Measurements from ENCODE around the gene C4BPA.
A peak's percentile ranks its signal among the peaks of the same experiment; 100 is the strongest.

C4BPA gene

DNA sequence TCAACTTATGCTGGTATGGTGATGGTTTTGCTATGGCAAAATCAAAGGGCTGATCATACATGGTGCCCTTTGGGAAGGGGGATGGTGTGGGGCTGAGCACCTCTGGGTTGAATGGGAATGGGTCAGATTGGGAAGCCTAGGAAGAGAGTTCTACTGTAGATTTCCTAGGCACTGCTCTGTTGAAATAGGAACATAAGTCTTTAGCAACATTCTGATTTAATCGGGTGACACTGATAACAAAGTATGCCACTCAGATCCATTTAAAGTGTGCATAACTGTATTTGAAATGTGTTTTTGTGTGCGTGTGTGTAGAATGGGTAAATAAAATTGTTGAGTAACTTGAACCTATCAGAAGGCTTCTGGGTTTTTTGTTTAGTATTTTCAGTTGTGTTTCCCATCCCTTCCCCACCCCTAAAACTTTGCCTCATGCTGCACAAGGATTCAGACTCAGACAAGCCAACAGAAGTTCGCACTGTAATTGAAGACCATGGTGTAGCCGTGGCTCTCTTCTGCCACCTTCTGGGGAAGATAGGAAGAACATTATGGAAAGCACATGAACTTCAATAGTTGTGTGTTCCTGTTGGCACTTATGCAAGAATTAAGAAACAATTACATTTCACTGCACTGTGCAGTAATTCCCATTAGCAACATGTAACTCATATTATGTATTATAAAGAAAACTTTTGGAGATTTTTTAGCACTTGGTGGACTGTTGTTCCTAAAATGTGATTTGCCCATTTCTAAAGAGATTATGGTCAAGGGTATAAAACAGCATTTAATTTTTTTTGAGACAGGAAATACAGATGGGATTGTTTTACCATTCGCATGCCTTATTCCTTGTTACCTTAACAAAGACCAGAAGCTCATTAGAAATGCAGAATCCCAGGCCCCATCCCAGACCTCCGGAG lies 26.3 kb upstream of the C4BPA start:
- DNase-seq = peak; percentile 35

DNA sequence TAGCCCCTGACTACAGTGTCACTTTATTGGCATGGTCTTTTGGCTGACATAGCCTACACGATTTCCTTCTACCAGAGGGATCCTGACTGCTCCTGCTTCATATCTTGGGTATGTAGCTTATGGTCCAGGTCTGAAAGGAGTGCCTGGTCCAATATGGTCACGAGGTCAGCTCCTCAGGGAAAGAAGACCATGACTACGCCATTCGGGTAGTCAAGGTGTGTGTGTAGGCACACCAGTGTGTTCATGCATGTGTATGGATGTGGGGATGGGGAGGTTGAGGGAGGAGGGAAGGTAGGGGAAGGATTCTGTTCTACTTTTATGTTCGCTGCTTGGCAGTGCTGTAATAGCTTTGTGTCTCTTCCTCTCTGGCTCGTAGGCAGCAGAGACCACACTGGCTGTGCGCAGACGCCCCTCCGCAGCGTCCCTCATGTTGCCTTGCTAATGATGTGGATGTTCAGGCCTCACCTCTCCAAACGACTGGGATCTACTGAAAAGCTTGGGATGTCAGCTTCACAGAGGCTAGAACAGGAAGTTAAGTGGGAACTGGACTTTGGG lies 25.4 kb upstream of the C4BPA start:
- DNase-seq = no peak

DNA sequence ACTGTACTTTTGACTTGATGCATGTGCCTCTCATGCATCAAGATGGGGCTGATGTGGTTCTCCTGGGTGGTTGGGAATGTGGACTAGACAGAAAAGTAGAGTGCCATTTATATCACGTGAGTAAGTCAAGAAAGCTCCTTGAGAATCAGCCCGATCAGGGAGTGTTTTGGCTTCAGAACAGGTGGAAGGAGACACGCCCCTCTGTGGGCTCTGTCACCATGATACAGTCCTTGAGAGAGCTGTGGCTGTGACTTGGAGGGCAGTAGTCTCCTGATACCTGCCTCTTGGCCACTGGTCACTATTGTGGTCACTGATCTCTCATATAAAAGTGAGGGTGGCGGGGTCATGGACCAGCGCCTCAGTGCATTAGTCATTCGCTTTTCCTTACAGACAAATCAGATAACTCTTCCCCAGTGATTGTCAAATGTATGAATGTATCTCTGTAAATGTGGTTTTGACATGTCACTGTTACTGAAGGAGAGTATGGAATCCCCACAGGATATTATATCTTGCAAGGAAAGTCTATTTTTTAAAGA lies 24.3 kb upstream of the C4BPA start:
- no peak for DNase-seq

DNA sequence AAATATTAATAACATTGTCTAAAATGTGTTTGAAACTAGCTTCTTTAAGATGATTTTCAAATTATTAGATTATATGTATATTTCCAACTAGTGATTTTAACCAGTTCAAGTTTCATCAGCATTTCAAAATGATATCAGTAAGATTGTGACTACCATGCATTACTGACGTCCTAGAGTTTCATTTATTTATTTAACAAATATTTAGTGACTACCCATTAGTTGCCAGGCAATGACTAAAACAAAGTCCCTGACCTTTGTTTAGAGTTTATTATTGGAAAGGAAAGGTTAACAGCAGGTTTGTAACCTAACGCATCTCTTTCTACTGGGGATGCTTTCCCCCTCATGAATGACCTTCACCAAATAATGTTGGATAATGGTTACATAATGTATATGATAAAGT lies 22.9 kb upstream of the C4BPA start:
- no peak for DNase-seq

DNA sequence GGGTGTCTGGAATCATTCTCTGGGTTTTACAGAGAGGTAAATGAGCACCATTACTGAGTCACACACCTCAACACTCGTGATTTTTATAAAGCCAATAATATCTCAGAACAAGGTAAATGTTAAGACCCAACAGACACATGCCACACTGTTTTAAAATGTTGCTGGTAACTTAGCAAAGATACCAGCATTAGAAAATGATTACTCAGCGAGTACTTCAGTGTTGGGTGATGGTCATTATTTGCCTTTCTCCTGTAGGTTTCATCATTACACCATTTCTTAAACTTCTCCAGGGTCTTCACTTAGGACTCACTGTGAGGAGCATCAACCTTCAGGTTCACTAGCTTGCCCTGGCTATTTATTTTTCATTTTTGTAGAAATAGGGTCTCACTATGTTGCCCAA lies 22.2 kb upstream of the C4BPA start:
- no peak for DNase-seq

DNA sequence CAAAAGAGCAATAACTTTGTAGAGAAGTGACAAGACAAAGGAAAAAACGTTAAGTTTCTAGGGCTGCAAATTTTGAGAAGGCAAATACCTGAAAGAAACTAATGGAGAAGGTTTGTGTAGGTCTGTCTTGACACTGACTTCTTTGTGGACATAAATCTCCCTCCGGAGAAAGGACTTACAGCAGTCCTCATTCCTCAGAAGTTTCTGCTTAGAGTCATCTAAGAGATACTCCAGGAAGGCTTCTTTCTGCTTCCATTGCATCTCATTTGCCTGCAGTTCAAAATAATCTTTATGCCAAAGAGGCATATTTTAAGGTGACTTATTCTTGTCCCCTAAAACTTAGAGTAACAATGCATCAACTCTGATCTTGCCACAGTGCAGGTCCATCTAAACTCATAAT lies 19.8 kb upstream of the C4BPA start:
- DNase-seq = no peak

DNA sequence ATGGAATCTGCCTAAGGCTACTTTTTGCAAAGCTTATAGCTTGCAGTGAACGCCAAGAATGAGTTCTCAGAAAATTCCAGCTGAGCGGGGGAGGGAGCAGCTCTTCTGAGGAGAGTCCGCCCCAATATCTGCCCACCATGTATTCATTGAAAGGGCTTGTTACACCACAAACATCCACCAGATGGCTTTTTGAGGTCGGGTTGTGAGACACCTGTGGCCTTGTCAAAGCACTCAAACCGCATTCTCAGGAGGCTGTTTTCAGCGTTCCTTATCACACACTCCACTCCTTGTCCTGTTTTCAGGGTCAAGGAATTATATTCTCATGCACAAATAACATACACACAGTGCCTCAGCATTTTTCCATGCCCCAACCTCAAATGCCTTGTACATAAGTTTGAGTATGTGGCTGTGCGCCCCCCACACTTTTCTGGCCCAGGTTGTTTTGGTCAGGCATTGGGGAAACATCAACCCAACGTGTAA lies 19.3 kb upstream of the C4BPA start:
- peak; percentile 37 for DNase-seq

DNA sequence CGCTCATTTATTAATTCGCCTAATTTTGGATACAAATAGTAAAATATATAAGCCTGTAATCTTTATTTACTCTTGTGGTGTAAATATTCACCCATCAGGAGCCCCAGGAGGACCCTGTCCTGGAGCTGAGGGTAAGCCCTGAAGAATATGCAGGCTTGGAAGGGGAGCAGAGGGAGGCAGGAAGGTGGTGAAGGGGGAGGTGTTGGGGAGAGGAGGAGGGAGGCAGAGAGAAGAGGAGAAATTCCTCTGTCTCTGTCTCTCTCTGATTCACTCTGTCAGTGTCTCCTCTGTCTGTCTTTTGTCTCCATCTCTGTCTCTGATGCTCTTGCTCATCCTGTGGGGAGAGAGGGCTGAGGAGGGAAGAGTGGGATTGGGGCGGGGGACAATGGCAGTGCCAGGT lies 18.1 kb upstream of the C4BPA start:
- no peak for DNase-seq

DNA sequence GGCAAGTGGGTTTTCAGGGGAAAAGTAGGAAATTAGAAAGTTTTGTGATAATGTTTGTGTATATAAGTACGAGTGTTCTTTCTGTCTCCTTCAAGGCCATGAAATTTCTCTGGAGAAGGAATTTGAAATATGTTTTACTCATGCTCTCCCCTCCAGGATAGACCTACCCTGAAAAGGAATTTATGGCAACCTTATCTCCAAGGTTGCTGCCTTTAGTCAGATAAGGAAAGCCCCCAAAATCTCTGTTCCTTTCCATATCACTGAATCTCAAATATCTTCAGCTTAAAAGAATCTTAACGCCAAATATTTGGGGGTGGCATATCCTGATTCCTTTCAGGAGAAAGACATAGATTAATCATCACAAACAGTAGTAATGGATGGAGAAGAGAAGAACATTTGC lies 15.9 kb upstream of the C4BPA start:
- DNase-seq = no peak

DNA sequence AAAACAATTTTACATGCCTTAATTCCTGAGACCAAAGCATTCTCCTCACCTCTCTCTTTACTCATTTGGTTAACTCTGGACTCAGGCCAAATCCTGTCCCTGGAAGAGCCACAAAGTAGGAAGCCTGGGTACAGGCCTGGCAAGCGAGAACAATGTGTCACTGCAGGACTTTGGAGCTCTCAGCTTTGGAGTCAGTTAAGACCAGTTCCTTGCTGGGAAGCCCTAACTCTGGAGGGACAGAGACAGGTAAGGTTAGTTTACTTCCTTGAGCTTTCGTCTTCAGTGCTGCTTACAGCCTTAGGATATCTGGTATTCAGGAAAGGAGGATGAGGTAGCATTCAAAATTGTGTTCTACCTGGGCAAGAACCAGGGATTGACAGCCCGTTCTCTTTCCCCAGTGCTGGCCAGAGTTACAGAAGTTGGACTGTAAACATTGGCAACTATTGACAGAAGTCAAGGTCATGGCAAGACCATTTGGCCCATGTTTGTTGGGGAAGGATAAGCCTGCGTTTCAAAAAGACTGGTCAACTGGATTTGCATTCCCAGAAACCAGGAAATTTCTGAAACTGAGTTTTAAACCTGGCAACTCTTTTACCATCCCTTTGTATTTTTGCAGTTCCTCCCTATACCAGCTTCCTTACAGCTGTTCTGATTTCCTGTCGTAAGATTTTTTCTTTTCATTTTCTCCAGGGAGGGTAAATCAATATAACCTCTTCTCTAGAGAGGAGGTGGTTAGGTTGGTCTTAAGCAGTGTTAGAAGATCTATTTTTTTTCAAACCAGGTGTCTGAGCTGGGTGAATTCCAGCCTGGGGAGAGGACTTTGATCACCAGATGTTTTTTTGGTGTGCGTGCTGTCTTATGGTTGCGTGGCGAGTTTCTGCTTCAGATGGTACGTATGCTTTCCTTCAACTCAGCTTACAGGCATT lies 15.1 kb upstream of the C4BPA start, which contains the start of gene C4BPB:
C4BPB (plus strand) TSS at position 160 of the 926 bp plus-strand sequence; CDS start at position 832, 672 bp downstream.
- no peak for DNase-seq

DNA sequence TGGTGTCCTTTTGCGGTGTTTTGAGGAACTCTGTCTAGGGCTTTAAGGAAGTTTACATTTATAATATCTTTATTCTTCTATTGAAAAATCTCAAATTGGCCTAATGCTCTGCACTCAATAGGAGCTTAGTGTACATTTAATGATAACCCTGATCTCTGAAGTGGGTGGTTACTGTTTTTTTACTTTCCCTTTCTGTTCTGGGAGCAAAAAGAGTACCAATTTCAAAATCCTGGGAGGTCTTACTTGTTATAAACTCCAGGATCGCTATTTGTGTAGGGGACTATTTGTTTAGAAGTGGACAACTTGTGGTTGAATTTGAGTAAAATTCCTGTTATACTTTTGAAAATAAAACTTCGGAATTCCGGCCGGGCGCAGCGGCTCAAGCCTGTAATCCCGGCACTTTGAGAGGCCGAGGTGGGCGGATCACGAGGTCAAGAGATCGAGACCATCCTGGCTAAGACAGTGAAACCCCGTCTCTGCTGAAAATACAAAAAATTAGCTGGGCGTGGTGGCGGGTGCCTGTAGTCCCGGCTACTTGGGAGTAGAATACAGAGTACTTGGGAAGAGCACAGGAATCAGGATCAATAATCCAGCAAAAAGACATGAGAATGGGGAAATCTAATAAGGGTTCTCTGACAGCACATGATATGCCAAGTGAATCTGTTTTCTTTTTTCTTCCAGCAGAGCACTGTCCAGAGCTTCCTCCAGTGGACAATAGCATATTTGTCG lies 14.2 kb upstream of the C4BPA start:
- DNase-seq = no peak

DNA sequence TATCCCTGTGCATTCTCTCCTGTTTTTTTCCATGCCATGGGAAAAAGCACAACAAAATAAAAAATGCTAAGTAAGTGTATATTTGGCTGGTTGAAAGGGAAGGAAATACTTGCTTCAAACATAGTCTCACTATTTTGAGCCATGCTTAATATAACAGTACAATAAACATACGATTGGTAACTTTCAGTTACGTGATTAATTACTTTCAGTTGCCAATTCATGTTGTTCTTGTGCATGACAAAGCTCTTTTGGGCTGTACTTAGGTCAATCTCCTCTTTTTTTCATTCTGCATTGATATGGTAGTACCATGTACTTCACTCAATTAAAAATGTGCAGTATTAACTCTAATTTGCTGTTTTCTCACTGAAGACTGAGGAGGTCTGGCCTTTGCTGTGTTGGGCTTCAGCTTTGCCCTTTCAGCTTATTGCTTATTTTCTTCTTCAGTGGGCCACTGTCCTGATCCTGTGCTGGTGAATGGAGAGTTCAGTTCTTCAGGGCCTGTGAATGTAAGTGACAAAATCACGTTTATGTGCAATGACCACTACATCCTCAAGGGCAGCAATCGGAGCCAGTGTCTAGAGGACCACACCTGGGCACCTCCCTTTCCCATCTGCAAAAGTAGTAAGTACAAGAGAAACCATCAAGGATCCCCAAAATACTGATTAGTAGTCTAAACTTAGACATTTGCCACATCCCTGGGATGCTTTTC lies 12.7 kb upstream of the C4BPA start:
- DNase-seq = no peak

DNA sequence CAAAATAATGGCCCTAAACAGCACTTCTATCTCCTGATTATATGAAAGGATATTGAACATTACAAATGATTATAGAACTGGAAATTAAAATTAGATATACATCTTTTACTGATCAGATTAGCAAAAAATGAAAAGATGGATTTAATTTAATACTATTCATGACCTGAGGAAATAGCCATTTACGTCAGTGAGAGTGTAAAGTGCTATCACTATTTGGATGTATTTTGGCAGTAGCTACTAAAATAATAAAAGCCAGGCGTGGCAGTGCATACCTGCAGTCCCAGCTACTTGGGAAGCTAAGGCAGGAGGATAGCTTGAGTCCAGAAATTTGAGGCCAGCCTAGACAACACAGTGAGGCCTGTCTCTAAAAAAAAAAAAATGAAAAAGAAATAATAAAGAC lies 10.1 kb upstream of the C4BPA start:
- DNase-seq = no peak

DNA sequence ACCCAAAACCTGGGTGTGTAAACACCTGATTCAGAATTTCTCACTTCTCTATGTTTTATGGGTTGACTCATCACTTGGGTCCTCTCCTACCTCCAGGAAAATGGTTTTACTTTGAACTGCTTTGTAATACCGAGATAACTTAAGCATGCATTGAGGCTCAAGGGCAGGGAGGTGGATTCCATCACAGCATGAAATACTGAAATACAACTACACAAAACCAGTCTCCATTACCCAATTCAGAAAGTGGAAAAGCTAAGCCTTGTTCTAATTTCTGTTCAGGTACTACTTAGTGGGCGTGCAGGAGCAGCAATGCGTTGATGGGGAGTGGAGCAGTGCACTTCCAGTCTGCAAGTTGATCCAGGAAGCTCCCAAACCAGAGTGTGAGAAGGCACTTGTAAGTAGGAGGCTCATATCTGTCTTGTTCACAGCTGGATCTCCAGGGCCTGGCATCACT lies 6.1 kb upstream of the C4BPA start:
- DNase-seq = no peak

DNA sequence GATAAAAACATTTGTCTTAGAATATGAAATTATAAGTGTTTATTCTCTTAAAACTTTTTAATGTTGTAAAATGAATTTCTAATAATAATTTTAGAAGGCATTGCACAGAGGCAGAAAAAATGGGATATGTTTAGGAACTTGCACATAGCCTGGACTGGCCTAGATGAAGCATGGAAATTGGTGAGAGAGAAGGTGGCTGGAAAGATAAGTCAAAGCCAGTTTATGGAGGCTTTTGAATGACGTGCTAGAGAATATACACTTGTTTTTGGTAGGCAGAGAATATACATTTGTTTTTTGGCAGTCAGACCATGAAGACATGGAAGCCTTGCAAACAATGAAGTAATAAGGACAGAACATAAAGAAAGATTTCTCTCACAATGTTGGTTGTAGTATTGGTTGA lies 2.3 kb upstream of the C4BPA start:
- no peak for DNase-seq

DNA sequence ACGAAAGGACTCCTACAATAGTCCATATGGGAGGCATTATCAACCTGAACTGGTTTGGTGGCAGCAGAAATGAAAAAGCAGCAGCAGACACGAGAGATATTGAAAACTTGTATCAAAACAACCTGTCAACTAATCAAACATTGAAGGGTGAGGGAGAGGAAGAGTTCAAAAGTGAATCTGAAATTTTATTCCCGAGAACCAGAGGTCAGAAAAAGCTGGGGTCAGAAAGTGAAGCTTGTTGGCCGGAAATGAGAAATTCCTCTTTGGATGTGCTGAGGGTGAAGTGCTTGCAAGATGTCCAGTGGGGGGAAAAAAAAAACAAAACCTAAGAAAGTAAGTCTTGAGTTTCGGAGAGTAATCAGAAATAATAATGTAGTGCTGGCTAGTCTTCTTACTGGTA lies 1.9 kb upstream of the C4BPA start:
- DNase-seq = no peak

DNA sequence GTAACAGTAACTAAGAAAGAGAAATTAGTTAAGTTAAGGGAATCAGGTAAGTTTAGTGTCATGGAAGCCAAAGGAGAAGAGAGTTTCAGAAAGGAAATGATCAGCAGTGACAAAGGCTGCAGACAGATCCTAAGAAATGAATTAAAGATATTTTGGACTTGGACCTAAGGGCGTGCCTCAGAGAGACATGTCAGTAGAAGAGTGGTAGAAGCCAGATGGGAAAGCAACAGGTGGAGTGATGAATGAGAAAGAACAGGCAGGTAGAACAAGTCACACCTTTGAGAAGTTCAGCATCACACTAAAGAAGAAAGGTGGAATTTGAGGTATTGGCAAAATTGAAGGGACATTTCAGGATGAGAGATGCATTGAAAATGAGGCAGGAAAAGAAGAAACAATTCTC lies 1.4 kb upstream of the C4BPA start:
- DNase-seq = no peak

DNA sequence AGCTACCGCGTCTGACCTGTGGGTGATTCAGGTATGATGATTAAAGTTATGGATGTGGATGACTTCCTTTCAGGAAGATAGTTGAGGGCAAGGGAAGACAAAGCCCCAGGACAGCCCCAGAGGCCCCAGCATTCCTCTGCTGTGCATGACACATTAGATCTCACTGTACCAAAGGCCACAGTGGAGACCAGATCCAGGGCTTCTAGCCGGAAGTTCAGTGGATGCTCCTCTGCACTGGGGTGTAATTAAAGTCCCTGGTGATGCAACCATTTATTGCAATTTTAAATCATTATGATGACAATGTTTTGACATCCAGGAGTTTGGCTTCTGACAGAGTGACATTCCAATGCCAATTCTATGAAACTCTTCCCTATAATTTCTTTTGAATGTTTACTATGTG lies 5.0 kb downstream of the C4BPA start:
- no peak for DNase-seq

DNA sequence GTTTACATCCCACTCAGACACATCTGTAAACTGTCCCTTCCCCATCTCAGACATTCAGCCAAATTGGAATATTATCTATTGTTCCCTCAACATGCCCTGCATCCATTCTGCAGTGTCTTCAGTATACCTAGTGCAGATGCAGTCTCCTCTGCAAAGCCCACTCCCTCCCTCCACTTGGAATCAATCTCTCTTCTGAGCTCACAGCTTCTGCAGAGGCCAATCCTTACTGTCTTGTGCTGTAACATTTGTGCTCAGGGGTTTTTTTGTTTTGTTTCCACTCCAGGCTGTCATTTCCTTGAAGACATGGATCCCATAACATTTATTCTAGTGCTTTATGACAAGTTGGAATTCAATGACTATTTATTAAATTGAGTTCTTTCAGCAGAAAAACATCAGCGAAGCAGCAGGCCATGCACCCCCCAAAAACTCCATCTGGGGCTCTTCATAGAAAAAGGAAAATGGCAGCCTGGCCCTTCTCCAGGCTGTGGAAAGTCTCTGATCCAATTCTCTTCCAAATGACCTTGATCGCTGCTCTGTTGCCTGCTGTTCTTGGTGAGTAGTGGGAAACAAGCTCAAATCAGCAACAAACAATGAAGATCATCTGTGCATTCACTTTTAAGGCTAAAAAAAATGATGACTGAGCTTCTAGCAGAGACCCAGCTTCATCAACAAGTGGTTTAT lies 8.7 kb downstream of the C4BPA start:
- no peak for DNase-seq

DNA sequence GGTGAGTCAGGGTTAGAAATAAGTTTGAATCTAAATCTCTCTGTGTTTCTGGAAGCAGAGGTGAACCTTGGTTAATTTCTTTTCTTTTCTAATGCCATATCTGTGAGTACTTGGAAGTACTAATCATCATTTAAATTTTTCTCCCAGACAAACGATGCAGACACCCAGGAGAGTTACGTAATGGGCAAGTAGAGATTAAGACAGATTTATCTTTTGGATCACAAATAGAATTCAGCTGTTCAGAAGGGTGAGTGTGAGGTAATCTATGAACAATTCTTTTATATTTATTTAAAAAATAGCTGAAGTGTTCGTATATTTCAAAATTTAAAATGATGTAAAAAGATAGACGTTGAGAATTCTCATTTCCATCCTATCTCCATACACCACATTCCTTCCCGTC lies 11.2 kb downstream of the C4BPA start:
- DNase-seq = no peak

DNA sequence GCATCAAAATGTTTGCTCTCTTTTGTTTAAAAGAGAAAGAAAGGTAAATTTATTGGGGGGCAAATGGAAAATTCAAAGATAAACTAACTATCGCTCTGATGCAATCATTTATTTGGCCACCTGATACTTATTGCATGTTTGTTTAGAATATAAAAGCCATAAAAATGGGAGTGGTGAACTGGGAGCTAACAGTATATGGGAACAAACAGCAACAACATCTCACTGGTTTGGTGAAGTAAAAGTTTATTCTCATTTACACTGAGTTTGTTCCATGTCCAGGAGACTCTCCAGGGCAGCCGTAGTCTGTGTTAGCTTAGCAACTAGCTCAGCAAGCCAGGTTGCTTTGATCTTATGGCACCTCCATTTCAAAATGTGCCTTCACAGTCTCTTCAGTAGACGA lies 20.4 kb downstream of the C4BPA start:
- no peak for DNase-seq
